ENCODE results near the gene FBXW7. TPM values are rescaled to one million over a fixed set of nuclear protein-coding genes. Genes with fewer than 3 reads are reported as not detected.

FBXW7 gene
- total and polyA plus RNA-seq, 2 of the 8 experiments (the other 6 are each of a cell fraction or from before 2014, with no cell fraction given), result 6.0 to 26.7 TPM

DNA sequence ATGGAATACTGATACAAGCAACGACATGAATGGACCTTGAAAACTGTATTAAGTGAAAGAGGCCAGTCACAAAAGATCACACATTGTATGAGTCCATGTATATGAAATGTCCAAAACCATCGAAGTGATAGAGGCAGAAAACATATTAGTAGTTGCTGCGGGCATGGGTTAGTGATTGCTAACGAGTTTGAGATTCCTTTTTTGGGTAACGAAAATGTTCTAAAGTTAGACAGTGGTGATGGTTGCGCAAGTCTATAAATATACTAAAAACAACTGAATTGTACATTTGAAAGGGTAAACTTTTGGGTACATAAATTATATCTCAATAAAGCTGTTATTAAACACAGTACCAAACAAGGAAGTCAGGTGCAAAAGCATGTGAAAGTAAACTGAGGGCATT, 234.5 kb downstream of the FBXW7 start (continued):
- TF ChIP-seq, protein P1, sequence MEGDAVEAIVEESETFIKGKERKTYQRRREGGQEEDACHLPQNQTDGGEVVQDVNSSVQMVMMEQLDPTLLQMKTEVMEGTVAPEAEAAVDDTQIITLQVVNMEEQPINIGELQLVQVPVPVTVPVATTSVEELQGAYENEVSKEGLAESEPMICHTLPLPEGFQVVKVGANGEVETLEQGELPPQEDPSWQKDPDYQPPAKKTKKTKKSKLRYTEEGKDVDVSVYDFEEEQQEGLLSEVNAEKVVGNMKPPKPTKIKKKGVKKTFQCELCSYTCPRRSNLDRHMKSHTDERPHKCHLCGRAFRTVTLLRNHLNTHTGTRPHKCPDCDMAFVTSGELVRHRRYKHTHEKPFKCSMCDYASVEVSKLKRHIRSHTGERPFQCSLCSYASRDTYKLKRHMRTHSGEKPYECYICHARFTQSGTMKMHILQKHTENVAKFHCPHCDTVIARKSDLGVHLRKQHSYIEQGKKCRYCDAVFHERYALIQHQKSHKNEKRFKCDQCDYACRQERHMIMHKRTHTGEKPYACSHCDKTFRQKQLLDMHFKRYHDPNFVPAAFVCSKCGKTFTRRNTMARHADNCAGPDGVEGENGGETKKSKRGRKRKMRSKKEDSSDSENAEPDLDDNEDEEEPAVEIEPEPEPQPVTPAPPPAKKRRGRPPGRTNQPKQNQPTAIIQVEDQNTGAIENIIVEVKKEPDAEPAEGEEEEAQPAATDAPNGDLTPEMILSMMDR (IDR thresholded peaks at IDR 0.05; ENCODE audit: control extremely low read depth in 1 of 3, insufficient read depth in 1 of 3, low read depth in 1 of 3, low read length in 3 of 3), result no peak
- TF ChIP-seq FOSL1 (IDR thresholded peaks at IDR 0.05; ENCODE audit: insufficient read depth, low read depth, low read length) (no peak), CBX5 (IDR thresholded peaks at IDR 0.05; ENCODE audit: low read depth, low read length) (no peak), SP1 (IDR thresholded peaks at IDR 0.05; ENCODE audit: low read depth, low read length) (no peak)
- TF ChIP-seq, protein P2, sequence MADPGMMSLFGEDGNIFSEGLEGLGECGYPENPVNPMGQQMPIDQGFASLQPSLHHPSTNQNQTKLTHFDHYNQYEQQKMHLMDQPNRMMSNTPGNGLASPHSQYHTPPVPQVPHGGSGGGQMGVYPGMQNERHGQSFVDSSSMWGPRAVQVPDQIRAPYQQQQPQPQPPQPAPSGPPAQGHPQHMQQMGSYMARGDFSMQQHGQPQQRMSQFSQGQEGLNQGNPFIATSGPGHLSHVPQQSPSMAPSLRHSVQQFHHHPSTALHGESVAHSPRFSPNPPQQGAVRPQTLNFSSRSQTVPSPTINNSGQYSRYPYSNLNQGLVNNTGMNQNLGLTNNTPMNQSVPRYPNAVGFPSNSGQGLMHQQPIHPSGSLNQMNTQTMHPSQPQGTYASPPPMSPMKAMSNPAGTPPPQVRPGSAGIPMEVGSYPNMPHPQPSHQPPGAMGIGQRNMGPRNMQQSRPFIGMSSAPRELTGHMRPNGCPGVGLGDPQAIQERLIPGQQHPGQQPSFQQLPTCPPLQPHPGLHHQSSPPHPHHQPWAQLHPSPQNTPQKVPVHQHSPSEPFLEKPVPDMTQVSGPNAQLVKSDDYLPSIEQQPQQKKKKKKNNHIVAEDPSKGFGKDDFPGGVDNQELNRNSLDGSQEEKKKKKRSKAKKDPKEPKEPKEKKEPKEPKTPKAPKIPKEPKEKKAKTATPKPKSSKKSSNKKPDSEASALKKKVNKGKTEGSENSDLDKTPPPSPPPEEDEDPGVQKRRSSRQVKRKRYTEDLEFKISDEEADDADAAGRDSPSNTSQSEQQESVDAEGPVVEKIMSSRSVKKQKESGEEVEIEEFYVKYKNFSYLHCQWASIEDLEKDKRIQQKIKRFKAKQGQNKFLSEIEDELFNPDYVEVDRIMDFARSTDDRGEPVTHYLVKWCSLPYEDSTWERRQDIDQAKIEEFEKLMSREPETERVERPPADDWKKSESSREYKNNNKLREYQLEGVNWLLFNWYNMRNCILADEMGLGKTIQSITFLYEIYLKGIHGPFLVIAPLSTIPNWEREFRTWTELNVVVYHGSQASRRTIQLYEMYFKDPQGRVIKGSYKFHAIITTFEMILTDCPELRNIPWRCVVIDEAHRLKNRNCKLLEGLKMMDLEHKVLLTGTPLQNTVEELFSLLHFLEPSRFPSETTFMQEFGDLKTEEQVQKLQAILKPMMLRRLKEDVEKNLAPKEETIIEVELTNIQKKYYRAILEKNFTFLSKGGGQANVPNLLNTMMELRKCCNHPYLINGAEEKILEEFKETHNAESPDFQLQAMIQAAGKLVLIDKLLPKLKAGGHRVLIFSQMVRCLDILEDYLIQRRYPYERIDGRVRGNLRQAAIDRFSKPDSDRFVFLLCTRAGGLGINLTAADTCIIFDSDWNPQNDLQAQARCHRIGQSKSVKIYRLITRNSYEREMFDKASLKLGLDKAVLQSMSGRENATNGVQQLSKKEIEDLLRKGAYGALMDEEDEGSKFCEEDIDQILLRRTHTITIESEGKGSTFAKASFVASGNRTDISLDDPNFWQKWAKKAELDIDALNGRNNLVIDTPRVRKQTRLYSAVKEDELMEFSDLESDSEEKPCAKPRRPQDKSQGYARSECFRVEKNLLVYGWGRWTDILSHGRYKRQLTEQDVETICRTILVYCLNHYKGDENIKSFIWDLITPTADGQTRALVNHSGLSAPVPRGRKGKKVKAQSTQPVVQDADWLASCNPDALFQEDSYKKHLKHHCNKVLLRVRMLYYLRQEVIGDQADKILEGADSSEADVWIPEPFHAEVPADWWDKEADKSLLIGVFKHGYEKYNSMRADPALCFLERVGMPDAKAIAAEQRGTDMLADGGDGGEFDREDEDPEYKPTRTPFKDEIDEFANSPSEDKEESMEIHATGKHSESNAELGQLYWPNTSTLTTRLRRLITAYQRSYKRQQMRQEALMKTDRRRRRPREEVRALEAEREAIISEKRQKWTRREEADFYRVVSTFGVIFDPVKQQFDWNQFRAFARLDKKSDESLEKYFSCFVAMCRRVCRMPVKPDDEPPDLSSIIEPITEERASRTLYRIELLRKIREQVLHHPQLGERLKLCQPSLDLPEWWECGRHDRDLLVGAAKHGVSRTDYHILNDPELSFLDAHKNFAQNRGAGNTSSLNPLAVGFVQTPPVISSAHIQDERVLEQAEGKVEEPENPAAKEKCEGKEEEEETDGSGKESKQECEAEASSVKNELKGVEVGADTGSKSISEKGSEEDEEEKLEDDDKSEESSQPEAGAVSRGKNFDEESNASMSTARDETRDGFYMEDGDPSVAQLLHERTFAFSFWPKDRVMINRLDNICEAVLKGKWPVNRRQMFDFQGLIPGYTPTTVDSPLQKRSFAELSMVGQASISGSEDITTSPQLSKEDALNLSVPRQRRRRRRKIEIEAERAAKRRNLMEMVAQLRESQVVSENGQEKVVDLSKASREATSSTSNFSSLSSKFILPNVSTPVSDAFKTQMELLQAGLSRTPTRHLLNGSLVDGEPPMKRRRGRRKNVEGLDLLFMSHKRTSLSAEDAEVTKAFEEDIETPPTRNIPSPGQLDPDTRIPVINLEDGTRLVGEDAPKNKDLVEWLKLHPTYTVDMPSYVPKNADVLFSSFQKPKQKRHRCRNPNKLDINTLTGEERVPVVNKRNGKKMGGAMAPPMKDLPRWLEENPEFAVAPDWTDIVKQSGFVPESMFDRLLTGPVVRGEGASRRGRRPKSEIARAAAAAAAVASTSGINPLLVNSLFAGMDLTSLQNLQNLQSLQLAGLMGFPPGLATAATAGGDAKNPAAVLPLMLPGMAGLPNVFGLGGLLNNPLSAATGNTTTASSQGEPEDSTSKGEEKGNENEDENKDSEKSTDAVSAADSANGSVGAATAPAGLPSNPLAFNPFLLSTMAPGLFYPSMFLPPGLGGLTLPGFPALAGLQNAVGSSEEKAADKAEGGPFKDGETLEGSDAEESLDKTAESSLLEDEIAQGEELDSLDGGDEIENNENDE (IDR thresholded peaks at IDR 0.05; ENCODE audit: insufficient replicate concordance, low read length), result no peak
